A549 (cell line): ENCODE measurements around the gene KIFBP. TPM values are rescaled to one million over a fixed set of nuclear protein-coding genes. Genes with fewer than 3 reads are reported as not detected.
"Not testable (repeated sequence)": the region's sequence is repeated elsewhere in the genome, so short reads cannot be mapped to it uniquely, and the experiment has no call there.

ENCODE experiments used
- ATAC-seq, 2 experiments: fragments of 200-7000 bp in 1 of 2; fragments of >200 bp in 1 of 2; cut with Nextera tagmentation in 1 of 2; cut with Tn5 transposase in 1 of 2; 3 replicates each; pipeline versions ENCODE4 v1.8.0 to v1.9.1; 2018 to 2020; ENCODE audit warnings: mild to moderate bottlenecking in 1 of 2, moderate library complexity in 1 of 2
- CTCF ChIA-PET: fragments of 300-600 bp; sonication (Branson Sonifier 250); formaldehyde crosslinking; extraction: SDS; loops from one replicate; lab custom pipeline; 2021; ENCODE audit warnings: antibody characterized with exemption, inconsistent platforms; lab: Yijun Ruan, JAX
- POLR2A ChIA-PET: fragments of 350-600 bp; formaldehyde crosslinking; extraction: SDS; loops from one replicate; lab custom pipeline; 2021; ENCODE audit warnings: antibody characterized with exemption, inconsistent platforms; lab: Yijun Ruan, JAX
- DNase-seq, 2 experiments: peaks; one replicate each; pipeline versions ENCODE4 v3.0.0 to v3.0.0-alpha.2; 2011 to 2016; ENCODE audit warnings: low read depth in 1 of 2, low spot score in 1 of 2
- FAIRE-seq: peaks from 2 replicates; lab custom pipeline; 2011; peaks lifted over from hg19 to GRCh38; lab: Jason Lieb, UNC
- H3K27ac ChIP-seq, 2 experiments: fragments of >200 bp; sonication (Bioruptor Twin); formaldehyde crosslinking; 3 replicates each; pipeline ENCODE4 v1.5.1; 2016 to 2017
- H3K4me1 ChIP-seq: fragments of >200 bp; sonication (Bioruptor Twin); formaldehyde crosslinking; 3 replicates; pipeline ENCODE4 v1.6.1; 2016
- H3K4me2 ChIP-seq: fragments of >200 bp; sonication (Bioruptor Twin); formaldehyde crosslinking; 3 replicates; pipeline ENCODE4 v1.6.1; 2016
- H3K4me3 ChIP-seq: fragments of >200 bp; sonication (Bioruptor Twin); formaldehyde crosslinking; 3 replicates; pipeline ENCODE4 v1.5.1; 2016
- H3K9me3 ChIP-seq: fragments of >200 bp; sonication (Bioruptor Twin); formaldehyde crosslinking; 3 replicates; pipeline ENCODE4 v1.6.1; 2016
- CBX8 ChIP-seq: fragments of 200-600 bp; sonication (generic); IDR thresholded peaks from 2 replicates; pipeline ENCODE4 v1.6.1; 2016
- CEBPB ChIP-seq, 2 experiments: fragments of >200 bp in 1 of 2; sonication (Bioruptor Twin) in 1 of 2; formaldehyde crosslinking in 1 of 2; IDR thresholded peaks; 2 replicates each; pipeline ENCODE4 v1.6.1; 2012 to 2016
- EHF ChIP-seq: fragments of 250-450 bp; sonication (Bioruptor Pico); IDR thresholded peaks from 2 replicates; pipeline ENCODE4 v1.5.0; 2020; ENCODE audit warnings: mild to moderate bottlenecking
- EP300 ChIP-seq, 2 experiments: fragments of >200 bp; sonication (Bioruptor Twin); formaldehyde crosslinking; IDR thresholded peaks; 2 replicates in 1 of 2; 3 replicates in 1 of 2; pipeline ENCODE4 v1.6.1; 2016 to 2017
- GATA3 ChIP-seq: IDR thresholded peaks from 2 replicates; pipeline ENCODE4 v1.6.1; 2012; ENCODE audit warnings: borderline replicate concordance
- HDAC2 ChIP-seq: fragments of 200-600 bp; sonication (generic); IDR thresholded peaks from 2 replicates; pipeline ENCODE4 v1.6.1; 2016
- HEYL ChIP-seq: fragments of 250-450 bp; sonication (Bioruptor Pico); IDR thresholded peaks from 2 replicates; pipeline ENCODE4 v1.8.0; 2021; ENCODE audit warnings: mild to moderate bottlenecking, moderate library complexity
- HOXB13 ChIP-seq: fragments of 250-450 bp; sonication (Bioruptor Pico); IDR thresholded peaks from 2 replicates; pipeline ENCODE4 v1.5.0; 2020; ENCODE audit warnings: low read depth, mild to moderate bottlenecking, moderate library complexity
- JUNB ChIP-seq: fragments of >200 bp; sonication (Bioruptor Twin); formaldehyde crosslinking; IDR thresholded peaks from 2 replicates; pipeline ENCODE4 v1.6.1; 2016
- KDM5A ChIP-seq: fragments of 200-600 bp; sonication (generic); IDR thresholded peaks from 2 replicates; pipeline ENCODE4 v1.6.1; 2016; ENCODE audit warnings: antibody characterized with exemption, mild to moderate bottlenecking
- MAZ ChIP-seq: fragments of 150-350 bp; IDR thresholded peaks from 2 replicates; pipeline ENCODE4 v1.6.1; 2014; ENCODE audit warnings: antibody characterized with exemption, low read depth, low read length, borderline replicate concordance
- MYC ChIP-seq: IDR thresholded peaks from 2 replicates; pipeline ENCODE4 v1.6.1; 2012; ENCODE audit warnings: mild to moderate bottlenecking, inconsistent platforms, low read length, improper control_type of control experiment, borderline replicate concordance
- NPAS2 ChIP-seq: fragments of 250-450 bp; sonication (Bioruptor Pico); IDR thresholded peaks from 2 replicates; pipeline ENCODE4 v1.8.0; 2022; ENCODE audit warnings: mild to moderate bottlenecking, moderate library complexity, borderline replicate concordance
- POLR2AphosphoS2 ChIP-seq: conservative IDR thresholded peaks from 2 replicates; pipeline ENCODE4 v1.6.1; 2012; ENCODE audit warnings: low read length, improper control_type of control experiment, inconsistent platforms
- RARB ChIP-seq: fragments of 250-450 bp; sonication (Bioruptor Pico); IDR thresholded peaks from 2 replicates; pipeline ENCODE4 v1.8.0; 2021; ENCODE audit warnings: mild to moderate bottlenecking, moderate library complexity
- WGBS: methylation state at CpG from one replicate; pipeline ENCODE4 v1.1.6; 2017; ENCODE audit errors: missing lambda C conversion rate; 5-methylcytosine and 5-hydroxymethylcytosine counted together
- polyA plus RNA-seq, 4 experiments: library from polyadenylated mRNA; depleted of rRNA in 3 of 4; stranded (reverse); fragments of >200 nt; fragmentation: RNase III in 1 of 4; extraction: RNeasy Plus Mini Kit Qiagen cat#74134 plus additional on column Dnase treatment in 1 of 4; gene quantifications; 2 replicates in 3 of 4; 3 replicates in 1 of 4; pipeline ENCODE4 v1.2.3, GENCODE V29; 2011 to 2017
- TF ChIP-seq, protein P1 (sequence below): IDR thresholded peaks from 2 replicates; pipeline ENCODE4 v1.6.1; 2012; ENCODE audit warnings: low read depth, borderline replicate concordance
- TF ChIP-seq, protein P2 (sequence below): fragments of >200 bp; sonication (Bioruptor Twin); formaldehyde crosslinking; IDR thresholded peaks from 2 replicates; pipeline ENCODE4 v1.6.1; 2016
- TF ChIP-seq, protein P3 (sequence below): fragments of 150-350 bp; IDR thresholded peaks from 2 replicates; pipeline ENCODE4 v1.6.1; 2014; ENCODE audit warnings: low read depth, mild to moderate bottlenecking, low read length
- TF ChIP-seq, protein P4 (sequence below): fragments of 200-600 bp; sonication (generic); IDR thresholded peaks from 2 replicates; pipeline ENCODE4 v1.6.1; 2016; ENCODE audit warnings: antibody characterized with exemption, mild to moderate bottlenecking, moderate library complexity

Gene KIFBP
- polyA plus RNA-seq, 2 of the 4 experiments (the other 2 are of a cell fraction): 36.1 to 53.8 TPM

DNA sequence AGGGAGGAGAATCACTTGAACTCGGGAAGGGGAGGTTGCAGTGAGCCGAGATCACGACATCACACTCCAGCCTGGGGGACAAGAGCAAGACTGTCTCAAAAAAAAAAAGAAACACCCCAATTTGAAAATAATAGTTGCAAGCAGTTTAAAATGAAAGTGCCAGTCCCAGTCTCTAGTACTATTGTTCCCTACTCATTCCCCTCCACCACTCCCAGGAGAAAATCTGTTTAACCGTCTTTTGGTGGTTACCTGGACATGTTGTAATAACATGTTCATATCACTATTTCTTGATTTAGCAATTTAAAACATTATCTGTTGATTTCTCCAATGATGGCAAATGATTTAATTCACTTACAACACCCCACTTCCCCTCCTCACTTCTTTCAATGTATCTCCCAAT is 44.7 kb downstream of the KIFBP start:
- CTCF ChIA-PET: no interaction called here
- no peaks in the 10 kb centered on the region for H3K9me3 ChIP-seq
- no peak for ATAC-seq
- H3K4me1 ChIP-seq: no peaks in the 10 kb centered on the region
- no peak for TF ChIP-seq HOXB13
- TF ChIP-seq, all 56 proteins: peak for 0
- POLR2A ChIA-PET: no interaction called here
- H3K4me2 ChIP-seq: no peak overlapping the region
- no peak for FAIRE-seq
- no peak overlapping the region for H3K4me3 ChIP-seq
- WGBS: 79% methylated on average over 4 of the region's 4 CpGs
- DNase-seq: no peak
- H3K27ac ChIP-seq: no peak overlapping the region

DNA sequence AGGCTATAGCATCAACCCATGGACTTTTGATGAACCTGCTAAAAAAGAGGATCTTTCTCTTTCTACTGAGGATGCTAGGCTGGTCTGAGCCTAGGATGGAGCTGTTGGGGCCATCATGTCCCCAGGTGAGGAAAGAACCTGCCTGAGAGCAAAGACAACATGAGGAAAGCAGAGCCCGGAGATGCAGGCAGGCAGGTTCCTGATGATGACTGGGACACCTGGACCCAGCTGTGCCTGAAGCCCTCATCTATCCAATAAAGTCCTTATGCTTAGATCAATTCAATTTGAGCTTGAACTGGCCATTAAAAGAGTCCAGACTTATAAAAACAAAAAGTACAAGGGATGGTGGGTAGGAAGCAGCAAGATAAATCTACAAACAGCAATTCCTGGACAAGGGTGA is 48.9 kb downstream of the KIFBP start:
- no peak for DNase-seq
- no peak for ATAC-seq
- Histone ChIP-seq H3K4me1 (no peaks in the 10 kb centered on the region), H3K4me2 (no peak overlapping the region), H3K9me3 (no peaks in the 10 kb centered on the region), H3K27ac (no peak overlapping the region), H3K4me3 (no peak overlapping the region)
- ChIA-PET CTCF (interaction anchor here (1.3 to 2.1 kb wide), 3 partner anchors 29 to 57 kb away, joined by 3 to 5 read pairs (median 3); no protein-coding TSS in a partner anchor), POLR2A (no interaction called here)
- TF ChIP-seq MAZ (no peak), CEBPB (IDR thresholded peaks at IDR 0.05) (no peak), HEYL (no peak)
- TF ChIP-seq, protein P1, sequence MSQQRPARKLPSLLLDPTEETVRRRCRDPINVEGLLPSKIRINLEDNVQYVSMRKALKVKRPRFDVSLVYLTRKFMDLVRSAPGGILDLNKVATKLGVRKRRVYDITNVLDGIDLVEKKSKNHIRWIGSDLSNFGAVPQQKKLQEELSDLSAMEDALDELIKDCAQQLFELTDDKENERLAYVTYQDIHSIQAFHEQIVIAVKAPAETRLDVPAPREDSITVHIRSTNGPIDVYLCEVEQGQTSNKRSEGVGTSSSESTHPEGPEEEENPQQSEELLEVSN: no peak
- TF ChIP-seq, protein P2, sequence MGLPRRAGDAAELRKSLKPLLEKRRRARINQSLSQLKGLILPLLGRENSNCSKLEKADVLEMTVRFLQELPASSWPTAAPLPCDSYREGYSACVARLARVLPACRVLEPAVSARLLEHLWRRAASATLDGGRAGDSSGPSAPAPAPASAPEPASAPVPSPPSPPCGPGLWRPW: no peak
- no peak for FAIRE-seq
- WGBS: 73% methylated on average over 1 of the region's 1 CpG

DNA sequence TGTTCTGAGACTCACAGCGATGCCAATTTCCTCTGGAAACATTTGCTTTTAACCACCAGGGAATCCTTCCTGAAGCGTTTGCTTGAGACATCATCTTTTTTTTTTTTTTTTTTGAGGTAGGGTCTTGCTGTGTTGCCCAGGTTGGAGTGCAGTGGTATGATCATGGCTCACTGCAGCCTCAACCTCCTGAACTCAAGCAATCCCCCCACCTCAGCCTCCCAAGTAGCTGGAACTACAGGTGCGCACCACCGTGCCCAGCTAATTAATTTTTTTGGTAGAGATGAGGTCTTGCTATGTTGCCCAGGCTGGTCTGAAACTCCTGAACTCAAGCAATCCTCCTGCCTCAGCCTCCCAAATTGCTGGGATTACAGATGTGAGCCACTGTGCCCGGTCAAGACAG is 52.3 kb downstream of the KIFBP start:
- H3K4me3 ChIP-seq, H3K27ac ChIP-seq, H3K9me3 ChIP-seq, H3K4me1 ChIP-seq, H3K4me2 ChIP-seq, DNase-seq, ATAC-seq, POLR2A ChIA-PET, FAIRE-seq: not testable (repeated sequence)
- WGBS: 59% methylated on average over 5 of the region's 5 CpGs
- CTCF ChIA-PET: interaction anchor here (1.4 to 1.5 kb wide), 2 partner anchors 10 to 11 kb away, joined by 4 read pairs; no protein-coding TSS in a partner anchor

DNA sequence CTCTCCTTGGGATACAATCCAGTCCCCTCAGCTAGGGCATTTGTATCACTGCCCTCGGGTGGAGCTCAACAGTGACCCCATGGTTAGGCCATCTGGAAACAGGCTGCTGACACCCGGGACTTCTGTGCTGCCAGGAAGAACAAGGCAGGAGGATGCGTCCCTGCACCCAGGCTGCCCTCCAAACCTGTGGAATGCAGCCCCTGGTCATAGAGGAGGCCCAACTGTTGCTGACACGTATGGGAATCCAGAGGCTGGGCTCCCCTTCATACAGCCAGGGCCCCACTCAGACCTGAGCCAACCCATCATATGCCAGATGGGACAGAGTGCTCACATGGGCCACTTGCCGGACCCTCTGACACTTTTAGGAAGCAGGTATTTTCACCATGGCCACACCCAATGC is 53.8 kb downstream of the KIFBP start:
- 82% methylated on average over 5 of the region's 5 CpGs for WGBS
- ATAC-seq (no peak; a peak in 1 of 6 replicates), DNase-seq (no peak)
- Histone ChIP-seq H3K4me2 (no peak overlapping the region), H3K9me3 (no peaks in the 10 kb centered on the region), H3K27ac (no peak overlapping the region), H3K4me3 (no peak overlapping the region), H3K4me1 (no peaks in the 10 kb centered on the region)
- TF ChIP-seq KDM5A: no peak
- no peak for TF ChIP-seq HDAC2
- TF ChIP-seq CBX8: no peak
- TF ChIP-seq, protein P3, sequence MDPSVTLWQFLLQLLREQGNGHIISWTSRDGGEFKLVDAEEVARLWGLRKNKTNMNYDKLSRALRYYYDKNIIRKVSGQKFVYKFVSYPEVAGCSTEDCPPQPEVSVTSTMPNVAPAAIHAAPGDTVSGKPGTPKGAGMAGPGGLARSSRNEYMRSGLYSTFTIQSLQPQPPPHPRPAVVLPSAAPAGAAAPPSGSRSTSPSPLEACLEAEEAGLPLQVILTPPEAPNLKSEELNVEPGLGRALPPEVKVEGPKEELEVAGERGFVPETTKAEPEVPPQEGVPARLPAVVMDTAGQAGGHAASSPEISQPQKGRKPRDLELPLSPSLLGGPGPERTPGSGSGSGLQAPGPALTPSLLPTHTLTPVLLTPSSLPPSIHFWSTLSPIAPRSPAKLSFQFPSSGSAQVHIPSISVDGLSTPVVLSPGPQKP: no peak
- no peak for TF ChIP-seq GATA3
- no peak for TF ChIP-seq EHF (CRISPR knock-in tag)
- no peak for TF ChIP-seq NPAS2 (CRISPR knock-in tag)
- TF ChIP-seq JUNB: no peak
- TF ChIP-seq, protein P4, sequence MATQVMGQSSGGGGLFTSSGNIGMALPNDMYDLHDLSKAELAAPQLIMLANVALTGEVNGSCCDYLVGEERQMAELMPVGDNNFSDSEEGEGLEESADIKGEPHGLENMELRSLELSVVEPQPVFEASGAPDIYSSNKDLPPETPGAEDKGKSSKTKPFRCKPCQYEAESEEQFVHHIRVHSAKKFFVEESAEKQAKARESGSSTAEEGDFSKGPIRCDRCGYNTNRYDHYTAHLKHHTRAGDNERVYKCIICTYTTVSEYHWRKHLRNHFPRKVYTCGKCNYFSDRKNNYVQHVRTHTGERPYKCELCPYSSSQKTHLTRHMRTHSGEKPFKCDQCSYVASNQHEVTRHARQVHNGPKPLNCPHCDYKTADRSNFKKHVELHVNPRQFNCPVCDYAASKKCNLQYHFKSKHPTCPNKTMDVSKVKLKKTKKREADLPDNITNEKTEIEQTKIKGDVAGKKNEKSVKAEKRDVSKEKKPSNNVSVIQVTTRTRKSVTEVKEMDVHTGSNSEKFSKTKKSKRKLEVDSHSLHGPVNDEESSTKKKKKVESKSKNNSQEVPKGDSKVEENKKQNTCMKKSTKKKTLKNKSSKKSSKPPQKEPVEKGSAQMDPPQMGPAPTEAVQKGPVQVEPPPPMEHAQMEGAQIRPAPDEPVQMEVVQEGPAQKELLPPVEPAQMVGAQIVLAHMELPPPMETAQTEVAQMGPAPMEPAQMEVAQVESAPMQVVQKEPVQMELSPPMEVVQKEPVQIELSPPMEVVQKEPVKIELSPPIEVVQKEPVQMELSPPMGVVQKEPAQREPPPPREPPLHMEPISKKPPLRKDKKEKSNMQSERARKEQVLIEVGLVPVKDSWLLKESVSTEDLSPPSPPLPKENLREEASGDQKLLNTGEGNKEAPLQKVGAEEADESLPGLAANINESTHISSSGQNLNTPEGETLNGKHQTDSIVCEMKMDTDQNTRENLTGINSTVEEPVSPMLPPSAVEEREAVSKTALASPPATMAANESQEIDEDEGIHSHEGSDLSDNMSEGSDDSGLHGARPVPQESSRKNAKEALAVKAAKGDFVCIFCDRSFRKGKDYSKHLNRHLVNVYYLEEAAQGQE: no peak
- TF ChIP-seq RARB (CRISPR knock-in tag): no peak
- no peak for TF ChIP-seq POLR2AphosphoS2
- TF ChIP-seq MYC: no peak
- TF ChIP-seq EP300 (IDR thresholded peaks at IDR 0.05): no peak
- TF ChIP-seq, all 56 proteins: peak for 0
- POLR2A ChIA-PET: no interaction called here
- CTCF ChIA-PET: no interaction called here
- no peak for FAIRE-seq
